Esophagus squamous epithelium (tissue), 5 donors: Measurements from ENCODE around the gene JARID2. TPM values are rescaled to one million over a fixed set of nuclear protein-coding genes. Genes with fewer than 3 reads are reported as not detected.

Source experiments
- DNase-seq: peaks from one replicate; lab custom pipeline; 2025; lab: John Stamatoyannopoulos, UW
- H3K27ac ChIP-seq, 4 donors: fragments of 200-600 bp; sonication (generic); one replicate each; pipeline ENCODE4 v1.5.1; 2016 to 2019; ENCODE audit warnings: mild to moderate bottlenecking in 1 of 4
- H3K27me3 ChIP-seq, 4 donors: fragments of 200-600 bp; sonication (generic); 1 replicate in 3 of 4; 2 replicates in 1 of 4; pipeline versions ENCODE4 v1.5.1 to v1.6.0; 2017 to 2021; ENCODE audit warnings: antibody characterized with exemption in 1 of 4
- H3K36me3 ChIP-seq, 3 donors: fragments of 200-600 bp; sonication (generic); one replicate each; pipeline ENCODE4 v1.5.1; 2016 to 2019
- H3K4me1 ChIP-seq, 3 donors: fragments of 200-600 bp; sonication (generic); one replicate each; pipeline ENCODE4 v1.5.1; 2017 to 2019
- H3K4me3 ChIP-seq, 4 donors: fragments of 200-600 bp; sonication (generic); 1 replicate in 3 of 4; 2 replicates in 1 of 4; pipeline ENCODE4 v1.5.1; 2016 to 2019; ENCODE audit warnings: mild to moderate bottlenecking in 2 of 4, moderate library complexity in 1 of 4
- H3K9me3 ChIP-seq, 3 donors: fragments of 200-600 bp; sonication (generic); one replicate each; pipeline ENCODE4 v1.5.1; 2016 to 2019
- CTCF ChIP-seq, 6 experiments: fragments of 450-650 bp in 4 of 6; fragments of 200-600 bp in 2 of 6; sonication (generic) in 2 of 6; IDR thresholded peaks; one replicate each; pipeline ENCODE4 v1.5.1; 2016 to 2019; ENCODE audit warnings: antibody characterized with exemption in 6 of 6, mild to moderate bottlenecking in 4 of 6, moderate library complexity in 4 of 6
- POLR2A ChIP-seq, 4 donors: fragments of 450-650 bp; IDR thresholded peaks; one replicate each; pipeline ENCODE4 v1.6.1; 2017; ENCODE audit warnings: antibody characterized with exemption in 4 of 4, mild to moderate bottlenecking in 4 of 4, moderate library complexity in 3 of 4
- WGBS, 2 donors: methylation state at CpG; one replicate each; pipeline ENCODE4 v1.1.5; 2018; 5-methylcytosine and 5-hydroxymethylcytosine counted together
- intact Hi-C: fragments of 100-400 bp; cut with DNase I; formaldehyde crosslinking; loops from one replicate; pipeline ENCODE4 v1.15.0; 2022
- total RNA-seq, 4 donors: library from RNA; depleted of rRNA; stranded (reverse); fragments of >200 nt; gene quantifications; one replicate each; pipeline ENCODE4 v1.1.0, GENCODE V29; 2016
- donor health status: DM: yes; HTN: yes; CAD: no.

JARID2 gene
- total RNA-seq, 4 donors from 2014 or later: 13.3 to 19.6 (median 16.3) TPM

GRCh38 chr6:15264902-15265761 is 19.3 kb downstream of the JARID2 start:
- Histone ChIP-seq H3K4me1 (peaks cover 6 to 89% (median 46%) of the 10 kb centered on the region in 3 donors), H3K4me3 (peak overlapping the region in 1 of 4 donors; percentile 22), H3K36me3 (no peaks in the 10 kb centered on the region), H3K9me3 (no peaks in the 10 kb centered on the region), H3K27ac (peak overlapping the region in 2 of 4 donors; percentile 46 to 58), H3K27me3 (no peaks in the 10 kb centered on the region)
- 51 to 56% methylated on average over 7 of the region's 7 CpGs for WGBS, 2 donors
- intact Hi-C loops: no loop called here
- no peak for DNase-seq
- TF ChIP-seq CTCF (IDR thresholded peaks at IDR 0.05) (no peak), POLR2A (IDR thresholded peaks at IDR 0.05) (no peak)

GRCh38 chr6:15265787-15266186 is 19.9 kb downstream of the JARID2 start:
- H3K4me1 ChIP-seq: peaks cover 6 to 89% (median 39%) of the 10 kb centered on the region in 3 donors
- DNase-seq: no peak
- H3K27me3 ChIP-seq: no peaks in the 10 kb centered on the region
- intact Hi-C loops: no loop called here
- H3K36me3 ChIP-seq: no peaks in the 10 kb centered on the region
- TF ChIP-seq CTCF (IDR thresholded peaks at IDR 0.05): no peak
- no peak for TF ChIP-seq POLR2A (IDR thresholded peaks at IDR 0.05)
- peak overlapping the region in 3 of 4 donors; percentile 21 to 58 (median 46) for H3K27ac ChIP-seq
- H3K9me3 ChIP-seq: no peaks in the 10 kb centered on the region
- 23 to 49% methylated on average over 2 to 5 of the region's 5 CpGs for WGBS, 2 donors
- peak overlapping the region in 1 of 4 donors; percentile 22 for H3K4me3 ChIP-seq

GRCh38 chr6:15266423-15266996 is 20.6 kb downstream of the JARID2 start:
- no peaks in the 10 kb centered on the region for H3K27me3 ChIP-seq
- no peak for TF ChIP-seq CTCF (IDR thresholded peaks at IDR 0.05)
- no peak for TF ChIP-seq POLR2A (IDR thresholded peaks at IDR 0.05)
- H3K9me3 ChIP-seq: no peaks in the 10 kb centered on the region
- no peaks in the 10 kb centered on the region for H3K36me3 ChIP-seq
- intact Hi-C loops: no loop called here
- no peak overlapping the region for H3K4me3 ChIP-seq
- peaks cover 6 to 82% (median 36%) of the 10 kb centered on the region in 3 donors for H3K4me1 ChIP-seq
- WGBS, 2 donors: 62 to 74% methylated on average over 11 of the region's 11 CpGs
- no peak for DNase-seq
- H3K27ac ChIP-seq: peak overlapping the region in 3 of 4 donors; percentile 21 to 58 (median 29)

GRCh38 chr6:15267221-15267620 is 21.4 kb downstream of the JARID2 start:
- intact Hi-C loops: no loop called here
- Histone ChIP-seq H3K4me3 (no peak overlapping the region), H3K9me3 (no peaks in the 10 kb centered on the region), H3K27me3 (no peaks in the 10 kb centered on the region), H3K27ac (peak overlapping the region in 2 of 4 donors; percentile 29 to 54), H3K4me1 (peaks cover 6 to 78% (median 36%) of the 10 kb centered on the region in 3 donors), H3K36me3 (no peaks in the 10 kb centered on the region)
- WGBS, 2 donors: 75 to 92% methylated on average over 1 to 2 of the region's 2 CpGs
- TF ChIP-seq CTCF (IDR thresholded peaks at IDR 0.05): no peak
- no peak for DNase-seq
